Stimulated activated CD8-positive, alpha-beta memory T cell treated with anti-CD3 and anti-CD28 coated beads, Interleukin-12 subunit alpha, Interleukin-12 subunit beta, amount 100 ng/mL, for 24 hours (primary cell): Measurements from ENCODE around the gene SDSL.

Experiments
- DNase-seq: peaks from one replicate; pipeline ENCODE4 v3.0.0-alpha.2; 2020; ENCODE audit errors: extremely low read depth

SDSL gene

DNA sequence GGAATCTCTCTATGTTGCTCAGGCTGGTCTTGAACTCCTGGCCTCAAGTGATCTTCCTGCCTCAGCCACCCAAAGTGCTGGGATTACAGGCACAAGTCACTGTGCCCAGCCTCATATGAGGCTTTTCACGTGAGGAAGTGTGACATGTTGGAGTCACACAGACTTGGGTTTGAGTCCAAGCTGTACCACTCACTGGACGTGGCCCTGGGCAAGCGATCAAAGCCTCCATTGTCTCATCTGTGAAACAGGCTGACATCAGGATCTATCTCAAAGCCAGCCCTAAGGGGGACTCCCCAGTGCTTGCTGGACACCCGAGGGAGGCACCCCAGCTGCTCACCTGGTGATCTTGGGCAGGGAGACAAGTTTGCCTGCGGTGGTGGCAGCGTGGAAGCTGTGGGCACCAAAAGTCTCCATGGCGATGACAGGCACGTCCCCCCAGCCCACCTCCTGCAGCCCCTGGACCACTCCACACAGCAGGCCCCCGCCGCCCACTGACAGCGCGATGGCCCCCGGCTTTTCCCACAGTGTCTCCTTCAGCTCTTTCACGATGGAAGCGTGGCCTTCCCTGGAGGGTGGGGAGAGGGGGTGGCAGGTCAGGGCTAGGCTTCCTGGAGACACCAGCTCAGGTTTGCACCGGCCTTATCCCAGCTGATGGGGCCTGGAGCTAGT lies 25.2 kb upstream of the SDSL start:
- DNase-seq, result no peak

DNA sequence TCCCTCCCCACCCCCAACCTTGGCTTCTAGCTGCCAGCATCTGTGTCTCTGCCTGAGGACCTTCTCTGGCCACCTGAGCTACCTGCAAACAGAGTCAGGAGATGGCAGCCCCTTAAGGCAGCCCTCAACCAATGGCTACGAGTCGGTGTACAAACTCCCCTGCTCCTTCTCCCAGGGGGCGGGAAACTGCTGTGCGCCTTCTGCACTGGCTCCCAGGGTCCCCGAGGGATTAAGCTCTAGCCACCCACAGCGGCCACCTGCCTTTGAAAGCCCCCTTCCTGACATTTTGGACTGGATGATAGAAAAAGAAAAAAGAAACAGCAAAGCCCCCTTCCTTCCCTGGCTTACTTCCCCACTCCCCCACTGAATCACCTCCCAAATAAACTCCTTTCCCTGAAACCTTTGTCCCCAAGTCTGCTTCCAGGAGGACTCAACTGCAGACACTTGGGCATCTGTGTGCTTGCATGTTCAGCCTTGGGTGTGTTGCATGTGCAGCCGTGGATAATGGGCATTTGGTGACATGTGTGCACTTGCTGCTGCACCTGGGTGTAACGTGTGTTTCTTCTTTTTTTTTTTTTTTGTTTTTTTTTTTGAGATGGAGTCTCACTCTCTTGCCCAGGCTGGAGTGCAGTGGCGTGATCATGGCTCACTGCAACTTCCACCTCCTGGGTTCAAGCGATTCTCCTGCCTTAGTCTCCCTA lies 24.5 kb upstream of the SDSL start:
- DNase-seq, result no peak

DNA sequence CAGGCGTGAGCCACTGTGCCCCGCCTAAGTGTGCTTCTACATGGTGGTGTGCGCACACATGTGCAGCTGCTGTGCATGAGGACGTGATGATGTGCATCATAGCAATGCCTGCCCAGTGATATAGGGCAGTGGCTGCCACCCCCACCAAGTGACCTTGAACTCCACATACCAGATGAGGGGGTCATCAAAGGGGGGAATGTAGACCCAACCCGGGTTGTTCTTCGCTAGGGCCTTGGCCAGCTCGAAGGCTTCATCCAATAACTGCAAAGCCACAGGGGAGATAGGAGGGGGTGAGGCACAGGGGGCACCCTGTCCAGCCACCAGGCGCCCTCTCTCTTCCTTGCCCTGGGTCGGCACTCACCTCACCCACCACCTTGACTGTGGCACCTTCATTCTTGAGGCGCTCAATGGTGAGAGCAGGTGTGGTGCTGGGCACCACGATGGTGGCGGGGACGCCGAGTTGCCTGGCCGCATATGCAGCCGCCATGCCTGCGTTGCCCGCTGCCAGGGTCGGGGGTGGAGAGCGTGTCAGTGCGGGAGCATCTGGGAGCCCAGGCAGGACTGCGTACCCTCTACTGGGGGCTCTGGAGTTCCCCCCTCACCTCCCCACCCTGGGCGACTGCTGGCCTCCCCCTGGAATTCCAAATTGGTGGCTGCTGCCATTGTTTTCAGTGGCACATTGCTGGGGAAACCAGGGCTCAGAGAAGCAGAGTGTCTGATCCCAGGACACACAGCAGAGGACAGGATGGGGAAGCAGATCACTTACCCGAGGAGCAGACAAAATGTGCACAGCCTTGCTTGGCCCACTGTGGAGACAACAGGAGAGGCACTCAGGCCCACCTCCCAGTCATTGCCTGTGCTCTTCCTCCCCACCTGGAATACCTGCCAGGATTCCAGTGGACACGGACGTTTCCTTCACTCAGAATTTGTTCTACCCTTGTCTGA lies 23.6 kb upstream of the SDSL start:
- DNase-seq, result no peak

DNA sequence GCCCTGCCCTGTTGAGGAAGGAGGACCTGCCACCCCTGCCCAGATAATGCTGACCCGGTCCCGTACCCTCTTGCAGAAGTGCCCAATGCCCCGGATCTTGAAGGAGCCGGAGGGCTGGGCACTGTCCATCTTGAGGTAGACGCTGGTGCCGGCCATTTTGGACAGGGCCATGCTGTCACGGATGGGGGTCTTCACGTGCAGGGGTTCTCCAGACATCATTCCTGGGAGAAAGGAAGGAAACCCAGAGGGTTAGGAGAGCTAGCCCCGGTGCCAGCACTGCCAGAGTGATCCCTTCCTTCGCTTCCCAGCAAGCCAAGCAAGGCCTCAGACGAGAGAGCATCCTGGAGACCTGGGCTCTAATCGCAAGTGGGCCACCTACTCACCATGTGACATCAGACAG lies 22.7 kb upstream of the SDSL start:
- no peak for DNase-seq

DNA sequence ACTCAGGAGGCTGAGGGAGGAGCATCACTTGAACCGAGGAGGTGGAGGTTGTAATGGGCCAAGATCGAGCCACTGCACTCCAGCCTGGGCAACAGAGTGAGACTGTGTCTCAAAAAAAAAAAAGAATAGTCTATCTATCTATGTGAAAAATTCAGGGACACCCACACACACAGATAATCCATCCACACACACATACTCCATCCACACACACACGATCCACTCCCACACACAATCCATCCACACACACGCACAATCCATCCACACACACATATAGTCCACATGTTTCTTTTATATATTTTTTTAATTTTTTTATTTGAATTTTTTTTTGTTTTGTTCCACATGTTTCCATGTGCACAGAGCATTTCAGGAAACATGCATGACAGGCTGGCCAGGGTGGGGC lies 21.8 kb upstream of the SDSL start:
- DNase-seq, result no peak

DNA sequence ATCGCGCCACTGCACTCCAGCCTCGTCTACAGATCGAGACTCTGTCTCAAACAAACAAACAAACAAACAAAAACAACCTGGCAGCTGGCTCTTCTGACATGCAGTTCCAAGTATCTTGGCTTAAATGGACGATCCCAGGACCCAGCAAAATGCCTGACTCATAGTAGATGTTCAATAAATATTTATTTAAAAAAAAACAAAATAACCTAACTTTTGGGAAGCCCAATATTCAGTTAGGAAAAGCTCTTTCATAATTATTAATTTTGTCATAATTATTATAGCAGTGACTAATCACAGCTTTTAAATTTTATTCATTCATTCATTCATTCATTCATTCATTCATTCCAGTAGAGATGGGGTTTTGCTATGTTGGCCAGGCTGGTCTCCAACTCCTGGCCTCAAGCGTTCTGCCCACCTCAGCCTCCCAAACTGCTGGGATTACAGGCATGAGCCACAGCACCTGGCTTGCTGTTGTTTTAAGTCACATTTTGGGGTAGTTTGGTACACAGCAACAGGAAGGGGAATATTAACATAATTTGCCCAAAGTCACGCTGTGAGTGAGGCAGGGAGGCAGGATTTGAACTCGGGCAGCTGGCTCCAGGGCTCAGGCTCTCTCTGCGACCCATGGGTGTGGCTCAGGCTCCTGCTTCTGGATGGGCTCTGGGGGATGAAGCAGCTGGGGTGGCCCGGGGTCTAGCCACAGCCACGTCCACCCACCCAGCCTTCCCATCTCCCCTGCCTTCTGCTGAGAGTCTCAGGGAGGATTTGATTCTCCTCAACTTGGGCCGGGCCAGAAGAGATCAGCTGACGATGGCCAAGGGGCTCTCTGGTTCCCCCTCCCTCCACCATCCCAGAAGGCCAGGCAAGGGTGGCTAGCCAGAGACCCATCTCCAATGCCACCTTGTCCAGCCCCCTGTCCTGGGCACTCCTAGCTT lies 20.8 kb upstream of the SDSL start:
- no peak for DNase-seq

DNA sequence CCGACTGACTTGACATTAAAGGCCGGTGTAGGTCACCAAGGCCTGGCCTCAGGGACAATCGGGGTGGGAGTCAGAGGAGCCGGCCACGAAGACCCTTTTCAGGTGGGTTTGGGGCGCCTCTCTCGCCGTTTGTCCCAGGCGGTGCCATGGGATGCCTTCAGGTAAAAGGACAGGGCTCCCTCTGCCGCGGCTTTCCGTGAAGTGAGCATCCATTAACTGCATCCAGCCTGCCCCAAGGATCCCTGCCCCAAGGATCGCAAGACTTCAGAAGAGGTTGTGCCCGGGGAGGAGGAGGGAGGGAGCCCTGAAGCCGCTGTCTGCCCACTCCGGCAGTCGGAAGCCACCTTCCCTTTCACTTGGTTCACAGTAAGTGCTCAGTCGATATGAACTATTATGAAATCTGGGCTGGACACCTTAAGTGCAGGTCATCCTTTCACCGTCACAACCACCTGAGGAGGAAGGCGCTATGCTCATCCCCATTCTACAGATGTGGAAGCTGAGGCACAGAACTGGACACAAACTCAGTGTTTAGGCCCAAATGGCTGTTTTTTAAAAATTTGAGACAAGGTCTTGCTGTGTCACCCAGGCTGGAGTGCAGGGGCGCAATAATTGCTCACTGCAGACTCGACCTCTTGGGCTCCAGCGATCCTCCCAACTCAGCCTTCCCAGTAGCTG lies 19.5 kb upstream of the SDSL start:
- no peak for DNase-seq

DNA sequence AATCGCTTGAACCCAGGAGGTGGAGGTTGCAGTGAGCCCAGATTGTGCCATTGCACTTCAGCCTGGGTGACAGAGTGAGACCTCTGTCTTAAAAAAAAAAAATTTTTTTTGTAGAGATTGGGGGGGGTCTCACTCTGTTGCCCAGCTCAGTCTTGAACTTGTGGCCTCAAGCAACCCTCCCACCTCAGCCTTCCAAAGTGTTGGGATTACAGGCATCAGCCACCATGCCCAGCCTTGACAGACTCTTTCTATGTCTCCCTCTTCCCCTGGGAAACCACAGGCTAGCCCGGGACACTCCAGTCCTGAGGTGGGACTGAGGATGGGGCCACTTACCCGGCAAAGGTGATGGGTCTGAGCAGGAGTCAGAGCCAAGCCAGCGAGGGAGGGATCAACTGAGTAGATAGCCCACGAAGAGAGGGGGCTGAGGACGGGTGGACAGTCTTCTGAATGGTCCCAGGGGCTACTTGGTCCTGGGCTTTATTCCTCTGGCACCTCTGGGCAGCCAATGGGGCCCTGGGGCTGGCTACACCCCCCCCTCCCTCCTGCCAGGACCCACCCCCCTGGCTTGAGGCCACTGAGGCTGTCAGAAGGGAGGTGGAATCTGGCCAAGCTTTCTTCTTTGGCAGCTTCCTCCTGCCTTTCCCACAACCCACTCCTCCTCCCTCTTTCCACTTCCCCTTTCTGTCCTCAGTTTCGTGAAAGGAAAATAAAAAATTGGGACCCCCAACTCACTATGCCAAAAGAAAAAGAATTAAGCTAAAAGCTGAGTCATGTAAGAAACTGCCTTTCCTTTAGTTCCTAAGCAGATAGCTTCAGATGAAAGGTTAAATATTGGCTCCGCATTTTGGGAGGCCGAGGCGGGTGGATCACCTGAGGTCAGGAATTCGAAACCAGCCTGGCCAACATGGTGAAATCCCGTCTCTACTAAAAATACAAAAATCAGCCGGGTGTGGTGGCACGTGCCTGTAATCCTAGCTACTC lies 18.5 kb upstream of the SDSL start, which contains the start of gene SDS:
TSS of gene SDS (minus strand) at position 453 of the 981 bp plus-strand sequence. CDS start 4,179 bp downstream, outside the sequence.
- no peak for DNase-seq

DNA sequence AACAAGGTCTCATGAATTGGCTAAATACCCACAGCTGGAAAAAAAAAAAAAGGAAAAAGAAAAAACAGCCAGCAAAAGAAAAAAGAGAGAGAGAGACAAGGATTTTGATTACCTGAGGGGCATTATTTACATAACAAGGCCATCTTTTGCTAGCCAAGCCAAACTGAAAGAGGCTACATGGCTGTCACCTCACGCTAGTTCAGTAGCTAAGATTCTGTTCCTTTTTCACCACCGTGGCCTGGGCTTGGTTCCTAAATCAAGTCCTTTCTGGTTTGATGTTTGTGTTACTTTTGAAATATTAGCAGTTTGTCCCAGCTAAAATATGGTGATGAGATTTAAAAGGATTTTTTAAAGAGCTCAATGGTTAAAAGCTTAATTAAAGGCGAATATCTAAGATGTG lies 16.5 kb upstream of the SDSL start:
- DNase-seq, result no peak

DNA sequence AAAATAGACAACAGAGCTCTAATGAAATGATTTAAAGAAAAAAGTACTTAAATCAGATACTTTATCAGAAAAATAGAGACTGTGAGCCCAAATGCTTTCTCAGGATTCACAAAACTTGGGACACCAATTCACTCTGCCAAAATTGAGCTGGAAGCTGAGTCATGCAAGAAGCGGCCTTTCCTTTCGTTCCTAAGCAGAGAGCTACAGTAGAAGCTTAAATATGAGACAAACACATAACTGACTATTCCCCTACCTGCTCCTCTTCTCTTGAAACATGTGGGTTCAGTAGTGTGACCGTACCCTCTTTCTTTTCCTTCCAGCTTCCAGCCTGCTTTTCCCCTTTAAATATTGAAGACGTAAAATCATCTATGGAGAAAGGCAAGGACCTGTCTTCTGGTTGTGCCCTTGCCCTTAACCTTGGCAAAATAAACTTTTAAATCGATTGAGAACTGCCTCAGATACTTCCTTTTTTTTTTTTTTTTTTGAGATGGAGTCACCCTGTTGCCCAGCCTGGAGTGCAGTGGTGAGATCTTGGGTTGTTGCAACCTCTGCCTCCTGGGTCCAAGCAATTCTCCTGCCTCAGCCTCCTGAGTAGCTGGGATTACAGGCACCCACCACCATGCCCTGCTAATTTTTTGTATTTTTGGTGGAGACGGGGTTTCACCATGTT lies 14.1 kb upstream of the SDSL start:
- DNase-seq, result no peak

DNA sequence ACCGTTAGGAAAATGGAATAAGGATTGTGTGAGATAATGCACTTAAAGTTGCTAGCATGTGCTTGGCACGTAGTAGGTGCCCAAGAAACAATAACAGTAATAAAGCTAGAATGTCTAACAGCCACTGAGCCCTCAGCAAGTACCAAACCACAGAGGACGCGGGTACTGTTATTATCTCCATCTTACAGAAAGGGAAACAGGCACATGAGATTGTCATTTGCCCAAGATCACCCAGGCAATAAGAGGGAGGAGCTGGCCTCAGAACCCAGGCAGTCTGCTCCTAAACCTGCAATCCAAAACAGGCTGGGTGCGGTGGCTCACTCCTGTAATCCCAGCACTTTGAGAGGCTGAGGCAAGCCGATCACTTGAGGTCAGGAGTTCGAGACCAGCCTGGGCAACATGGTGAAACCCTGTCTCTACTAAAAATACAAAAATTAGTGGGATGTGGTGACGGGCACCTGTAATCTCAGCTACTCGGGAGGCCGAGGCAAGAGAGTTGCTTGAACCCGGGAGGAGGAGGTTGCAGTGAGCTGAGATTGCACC lies 13.4 kb upstream of the SDSL start:
- no peak for DNase-seq

DNA sequence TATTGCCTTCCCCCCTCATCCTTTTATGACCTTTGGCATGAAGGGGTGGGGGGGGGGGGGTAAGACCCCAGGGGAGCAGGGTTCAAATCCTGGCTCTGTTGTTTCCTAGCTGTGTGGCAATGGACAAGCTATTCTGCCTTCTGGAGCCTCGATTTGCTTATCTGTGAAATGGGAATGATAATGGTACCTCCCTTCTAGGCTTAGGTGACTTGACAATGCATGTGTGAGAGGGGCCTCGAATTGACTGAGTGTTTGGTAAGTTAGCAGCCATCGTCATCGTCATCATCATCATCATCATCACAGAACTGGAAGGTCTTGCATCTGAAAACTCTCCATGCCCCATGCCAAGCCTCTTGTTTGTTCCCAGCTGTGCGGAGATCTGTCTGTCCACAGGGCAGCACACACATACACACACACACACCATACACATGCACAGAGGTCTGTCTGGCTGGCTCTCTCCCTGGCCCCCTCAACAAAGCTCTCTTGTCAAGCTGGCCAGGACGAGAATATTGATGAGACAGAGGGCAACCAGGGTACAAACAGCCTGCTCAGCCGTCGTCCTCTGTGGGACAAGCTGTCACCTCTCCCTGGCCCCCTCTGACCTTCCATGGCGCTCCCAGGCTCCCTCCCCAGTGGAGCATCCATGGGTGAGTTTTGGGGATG lies 12.6 kb upstream of the SDSL start:
- no peak for DNase-seq

DNA sequence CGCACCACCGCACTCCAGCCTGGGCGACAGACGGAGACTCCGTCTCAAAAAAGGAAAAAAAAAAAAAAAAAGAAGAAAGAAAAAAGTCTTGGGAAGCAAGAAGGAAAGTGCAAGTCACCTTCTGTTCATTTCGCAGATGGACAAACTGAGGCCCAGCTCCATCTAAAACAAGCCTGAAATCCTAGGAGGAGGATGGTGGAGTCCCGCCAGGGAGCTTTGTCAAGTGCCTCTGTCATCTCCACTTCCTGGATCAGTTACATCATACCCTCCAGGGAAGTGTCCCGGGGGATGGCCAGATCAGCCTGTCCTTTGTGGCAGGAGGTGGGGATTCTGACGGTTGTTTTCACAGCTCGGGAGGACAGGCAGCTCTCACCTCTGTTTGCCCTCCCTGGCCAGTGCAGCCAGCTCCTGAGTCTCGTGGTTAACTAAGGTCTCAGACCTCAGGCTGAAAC lies 8.7 kb upstream of the SDSL start:
- no peak for DNase-seq

DNA sequence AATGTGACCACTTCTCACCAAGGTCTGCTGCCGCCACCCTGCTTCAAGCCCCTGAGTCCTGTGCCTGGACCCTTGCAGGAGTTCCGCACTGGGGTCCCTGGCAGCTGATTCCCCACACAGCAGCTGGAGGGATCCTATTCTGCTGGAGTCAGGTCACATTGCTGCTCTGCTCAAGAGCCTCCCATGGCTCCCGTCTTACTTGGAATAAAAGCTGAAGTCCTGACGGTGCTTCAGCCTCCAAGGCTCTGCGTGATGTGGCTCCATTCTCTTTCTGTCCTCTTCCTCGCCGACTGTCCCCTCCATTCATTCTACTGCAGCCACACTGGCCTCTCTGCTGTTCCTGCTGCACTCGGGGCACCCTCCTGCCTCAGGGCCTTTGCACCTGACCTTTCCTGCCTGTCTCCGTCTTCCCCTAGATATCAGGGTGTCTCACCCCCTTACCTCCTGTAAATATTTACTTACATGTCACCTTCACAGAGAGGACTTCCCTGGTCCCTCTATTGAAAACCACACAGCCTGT lies 7.6 kb upstream of the SDSL start:
- no peak for DNase-seq

DNA sequence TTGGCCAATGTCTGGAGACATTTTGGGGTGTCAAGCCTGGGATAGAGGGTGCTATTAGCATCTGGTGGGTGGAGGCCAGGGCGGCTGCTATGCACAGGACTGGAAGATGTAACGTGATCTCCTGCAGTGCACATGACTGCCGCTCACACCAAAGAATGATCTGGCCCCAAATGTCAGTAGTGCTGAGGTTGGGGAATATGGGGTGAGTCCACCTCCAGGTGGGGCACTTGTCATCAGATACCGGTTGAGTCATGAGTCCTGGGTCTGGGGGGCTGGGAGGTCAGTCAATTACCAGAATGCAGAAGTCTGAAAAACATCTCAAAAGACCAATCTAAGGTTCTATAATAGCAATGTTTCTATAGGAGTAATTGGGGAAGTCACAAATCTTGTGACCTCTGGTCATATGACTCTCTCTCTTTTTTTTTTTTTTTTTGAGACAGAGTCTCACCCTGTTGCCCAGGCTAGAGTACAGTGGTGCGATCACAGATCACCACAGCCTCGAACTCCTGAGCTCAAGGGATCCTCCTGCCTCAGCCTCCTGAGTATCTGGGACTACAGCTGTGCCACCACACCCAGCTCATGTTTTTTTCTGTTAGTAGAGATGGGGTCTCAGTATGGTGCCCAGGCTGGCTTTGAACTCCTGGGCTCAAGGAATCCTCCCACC lies 6.0 kb upstream of the SDSL start:
- no peak for DNase-seq

DNA sequence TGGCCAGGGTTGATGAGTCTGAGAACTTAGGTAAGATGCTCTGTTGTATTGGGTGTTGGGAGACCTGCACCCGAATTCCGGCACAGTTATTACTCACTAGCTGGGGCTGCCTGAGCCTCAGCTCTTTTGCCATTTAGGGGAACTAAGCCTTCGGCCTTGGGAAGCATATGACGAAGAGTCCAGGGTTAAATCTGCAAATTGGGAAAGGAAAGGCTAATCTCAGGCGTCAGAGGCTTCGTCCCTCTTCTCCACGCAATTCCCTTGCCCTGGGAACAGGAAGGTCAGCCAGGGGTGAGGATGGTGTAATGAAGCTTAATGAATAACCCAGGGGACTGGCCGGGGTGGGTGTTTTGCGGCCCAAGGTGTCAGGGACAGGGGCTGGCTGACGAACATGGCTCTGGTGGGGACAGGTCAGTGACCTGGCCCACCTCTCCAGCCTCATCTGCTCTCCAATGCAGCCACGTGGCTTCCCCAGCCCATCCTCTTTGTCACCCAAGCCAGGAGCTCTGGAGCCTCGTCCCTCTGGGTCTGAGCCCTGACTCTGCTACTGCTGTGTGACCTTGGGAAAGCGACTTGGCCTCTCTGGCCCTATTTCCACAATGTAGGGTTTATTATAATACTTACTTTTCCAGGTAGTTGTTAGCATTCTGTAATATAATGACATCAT lies 3.8 kb upstream of the SDSL start:
- DNase-seq, result no peak
